Prostate gland (tissue), 2 donors: ENCODE measurements around the gene ABCC4. TPM values are rescaled to one million over a fixed set of nuclear protein-coding genes. Genes with fewer than 3 reads are reported as not detected.
A peak's percentile ranks its signal among the peaks of the same experiment; 100 is the strongest.

Experiments used
- DNase-seq: peaks from one replicate; pipeline ENCODE4 v3.0.0-alpha.2; 2019; ENCODE audit warnings: low spot score
- H3K27ac ChIP-seq, 2 donors: fragments of 200-600 bp; sonication (generic); 2 replicates each; pipeline ENCODE4 v1.5.1; 2017 to 2019
- H3K27me3 ChIP-seq: fragments of 200-600 bp; sonication (generic); replicated peaks from 2 replicates; pipeline ENCODE4 v1.5.1; 2019; ENCODE audit not compliant: insufficient read depth
- H3K36me3 ChIP-seq, 2 donors: fragments of 200-600 bp; sonication (generic); 1 replicate in 1 of 2; 2 replicates in 1 of 2; pipeline versions ENCODE4 v1.5.1 to v1.8.1; 2017 to 2019
- H3K4me1 ChIP-seq: fragments of 200-600 bp; sonication (generic); replicated peaks from 2 replicates; pipeline ENCODE4 v1.5.1; 2019
- H3K4me3 ChIP-seq, 2 donors: fragments of 200-600 bp; sonication (generic); 2 replicates each; pipeline ENCODE4 v1.5.1; 2017 to 2019
- H3K9me3 ChIP-seq: fragments of 200-600 bp; sonication (generic); 2 replicates; pipeline ENCODE4 v1.5.1; 2017
- POLR2A ChIP-seq: fragments of 450-650 bp; IDR thresholded peaks from one replicate; pipeline ENCODE4 v1.6.1; 2016; ENCODE audit warnings: antibody characterized with exemption, mild to moderate bottlenecking
- POLR2AphosphoS5 ChIP-seq: sonication (generic); formaldehyde crosslinking; IDR thresholded peaks from one replicate; pipeline ENCODE4 v1.6.1; 2017; ENCODE audit warnings: antibody characterized with exemption
- WGBS: methylation state at CpG from one replicate; pipeline ENCODE4 v1.1.5; 2018; 5-methylcytosine and 5-hydroxymethylcytosine counted together
- intact Hi-C: fragments of 100-400 bp; cut with DNase I; formaldehyde crosslinking; loops from one replicate; pipeline ENCODE4 v1.14.2; 2022
- total RNA-seq, 2 donors: library from RNA; depleted of rRNA; stranded (reverse); fragments of >200 nt; gene quantifications; one replicate each; pipeline ENCODE4 v1.1.0, GENCODE V29; 2016
- TF ChIP-seq, protein P1 (sequence below), 4 experiments: fragments of 200-600 bp in 2 of 4; fragments of 450-650 bp in 2 of 4; sonication (generic) in 2 of 4; IDR thresholded peaks; 1 replicate in 3 of 4; 2 replicates in 1 of 4; pipeline ENCODE4 v1.5.1; 2016 to 2019; ENCODE audit warnings: antibody characterized with exemption in 4 of 4, mild to moderate bottlenecking in 2 of 4, moderate library complexity in 2 of 4

The ABCC4 gene
- total RNA-seq, 2 donors from 2014 or later = 33.3 to 48.4 TPM

- no peak overlapping the region for H3K27ac ChIP-seq
Measured at GRCh38 chr13:95338905-95339304, 37.7 kb upstream of the ABCC4 start.

GRCh38 chr13:95337597-95337996 is 36.3 kb upstream of the ABCC4 start:
- no peak for DNase-seq
- H3K4me3 ChIP-seq = no peak overlapping the region
- no peaks in the 10 kb centered on the region for H3K36me3 ChIP-seq
- no peaks in the 10 kb centered on the region for H3K4me1 ChIP-seq
- intact Hi-C loops = no loop called here
- no peaks in the 10 kb centered on the region for H3K9me3 ChIP-seq
- no peak for TF ChIP-seq POLR2AphosphoS5
- H3K27me3 ChIP-seq = no peaks in the 10 kb centered on the region
- H3K27ac ChIP-seq = no peak overlapping the region
- whole genome bisulfite sequencing = 96% methylated on average over 3 of the region's 3 CpGs

More at GRCh38 chr13:95338905-95339304, 37.7 kb upstream of the ABCC4 start:
- no peaks in the 10 kb centered on the region for H3K27me3 ChIP-seq
- H3K4me1 ChIP-seq = no peaks in the 10 kb centered on the region
- no peaks in the 10 kb centered on the region for H3K36me3 ChIP-seq
- H3K4me3 ChIP-seq = no peak overlapping the region
- intact Hi-C loops = no loop called here
- TF ChIP-seq POLR2A (no peak), POLR2AphosphoS5 (no peak)
- TF ChIP-seq, protein P1, sequence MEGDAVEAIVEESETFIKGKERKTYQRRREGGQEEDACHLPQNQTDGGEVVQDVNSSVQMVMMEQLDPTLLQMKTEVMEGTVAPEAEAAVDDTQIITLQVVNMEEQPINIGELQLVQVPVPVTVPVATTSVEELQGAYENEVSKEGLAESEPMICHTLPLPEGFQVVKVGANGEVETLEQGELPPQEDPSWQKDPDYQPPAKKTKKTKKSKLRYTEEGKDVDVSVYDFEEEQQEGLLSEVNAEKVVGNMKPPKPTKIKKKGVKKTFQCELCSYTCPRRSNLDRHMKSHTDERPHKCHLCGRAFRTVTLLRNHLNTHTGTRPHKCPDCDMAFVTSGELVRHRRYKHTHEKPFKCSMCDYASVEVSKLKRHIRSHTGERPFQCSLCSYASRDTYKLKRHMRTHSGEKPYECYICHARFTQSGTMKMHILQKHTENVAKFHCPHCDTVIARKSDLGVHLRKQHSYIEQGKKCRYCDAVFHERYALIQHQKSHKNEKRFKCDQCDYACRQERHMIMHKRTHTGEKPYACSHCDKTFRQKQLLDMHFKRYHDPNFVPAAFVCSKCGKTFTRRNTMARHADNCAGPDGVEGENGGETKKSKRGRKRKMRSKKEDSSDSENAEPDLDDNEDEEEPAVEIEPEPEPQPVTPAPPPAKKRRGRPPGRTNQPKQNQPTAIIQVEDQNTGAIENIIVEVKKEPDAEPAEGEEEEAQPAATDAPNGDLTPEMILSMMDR (IDR thresholded peaks at IDR 0.05) = no peak
- no peaks in the 10 kb centered on the region for H3K9me3 ChIP-seq
- no peak for DNase-seq
- 32% methylated on average over 3 of the region's 3 CpGs for WGBS

DNA sequence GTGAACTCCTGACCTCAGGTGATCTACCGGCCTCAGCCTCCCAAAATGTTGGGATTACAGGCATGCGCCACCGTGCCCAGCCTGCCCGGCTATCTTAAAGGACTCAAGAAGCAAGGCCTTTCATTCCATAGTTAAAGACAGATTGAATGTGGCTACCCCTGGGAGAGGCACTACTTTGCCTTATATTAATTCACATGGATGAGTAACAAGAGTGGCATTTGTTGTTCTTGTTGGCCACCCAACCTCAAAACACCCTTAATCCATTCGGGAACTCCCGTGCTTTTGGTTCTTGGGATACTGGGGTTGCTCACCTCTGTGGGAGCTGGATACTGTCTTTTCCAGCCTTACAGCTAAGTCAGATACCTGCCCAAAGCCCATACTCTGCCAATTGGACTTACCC is 34.4 kb upstream of the ABCC4 start:
- WGBS = 99% methylated on average over 5 of the region's 6 CpGs
- no peaks in the 10 kb centered on the region for H3K9me3 ChIP-seq
- H3K4me1 ChIP-seq = no peaks in the 10 kb centered on the region
- no peaks in the 10 kb centered on the region for H3K36me3 ChIP-seq
- H3K27me3 ChIP-seq = no peaks in the 10 kb centered on the region
- DNase-seq = no peak
- no peak overlapping the region for H3K4me3 ChIP-seq
- intact Hi-C loops = no loop called here
- no peak overlapping the region for H3K27ac ChIP-seq
- TF ChIP-seq POLR2AphosphoS5 (no peak), POLR2A (no peak)
- TF ChIP-seq, protein P1 (IDR thresholded peaks at IDR 0.05) = no peak

DNA sequence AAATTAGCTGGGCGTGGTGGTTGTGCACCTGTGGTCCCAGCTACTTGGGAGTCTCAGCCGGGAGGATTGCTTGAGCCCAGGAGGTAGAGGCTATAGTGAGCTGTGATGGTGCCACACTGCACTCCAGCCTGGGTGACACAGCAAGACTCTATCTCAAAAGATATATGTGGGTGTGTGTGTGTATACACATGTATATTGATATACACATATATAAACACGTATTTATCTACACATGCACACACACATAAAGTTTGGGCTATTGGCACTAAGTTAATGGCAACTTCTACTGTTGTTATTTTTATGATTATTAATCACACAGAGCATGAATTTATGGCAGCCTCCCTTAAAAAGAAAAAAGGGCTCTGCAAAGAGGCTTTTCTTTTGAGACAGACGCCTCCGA is 27.1 kb upstream of the ABCC4 start:
- Histone ChIP-seq H3K4me3 (no peak overlapping the region), H3K27ac (no peak overlapping the region), H3K27me3 (no peaks in the 10 kb centered on the region), H3K4me1 (no peaks in the 10 kb centered on the region), H3K36me3 (no peaks in the 10 kb centered on the region), H3K9me3 (no peaks in the 10 kb centered on the region)
- no peak for DNase-seq
- 92% methylated on average over 5 of the region's 5 CpGs for WGBS
- TF ChIP-seq POLR2AphosphoS5 (no peak), POLR2A (no peak)
- TF ChIP-seq, protein P1 (IDR thresholded peaks at IDR 0.05) = no peak
- intact Hi-C loops = no loop called here

GRCh38 chr13:95327190-95327589 is 25.9 kb upstream of the ABCC4 start:
- intact Hi-C loops = no loop called here
- H3K36me3 ChIP-seq = no peaks in the 10 kb centered on the region
- WGBS = 58% methylated on average over 10 of the region's 10 CpGs
- H3K9me3 ChIP-seq = no peaks in the 10 kb centered on the region
- TF ChIP-seq, protein P1 (IDR thresholded peaks at IDR 0.05) = no peak
- TF ChIP-seq POLR2AphosphoS5 = peak; percentile 77
- no peak for TF ChIP-seq POLR2A
- no peaks in the 10 kb centered on the region for H3K4me1 ChIP-seq
- no peak overlapping the region for H3K4me3 ChIP-seq
- no peaks in the 10 kb centered on the region for H3K27me3 ChIP-seq
- H3K27ac ChIP-seq = peak overlapping the region in 1 of 2 donors; percentile 8
- peak; percentile 12 for DNase-seq
